HL-60/S4 (cell line): ENCODE data around the gene PTPRN2.
"Not testable (repeated sequence)": the region's sequence is repeated elsewhere in the genome, so short reads cannot be mapped to it uniquely, and the experiment has no call there.

Experiments
- in situ Hi-C: fragments of 300-500 bp; cut with MboI; formaldehyde crosslinking; loops from 2 replicates; pipeline ENCODE4 v1.14.3; 2022; ENCODE audit warnings: low sequenced_read_pairs

The PTPRN2 gene

GRCh38 chr7:158289231-158289630, 298.4 kb downstream of the PTPRN2 start:
- in situ Hi-C loops = no loop called here

GRCh38 chr7:158286210-158286609, 301.4 kb downstream of the PTPRN2 start:
- in situ Hi-C loops = no loop called here

GRCh38 chr7:158285383-158285770, 302.2 kb downstream of the PTPRN2 start:
- in situ Hi-C loops = no loop called here

- in situ Hi-C loops = no loop called here
These were observed 302.8 kb downstream of the PTPRN2 start for GRCh38 chr7:158284617-158285382.

GRCh38 chr7:158284121-158284520, 303.5 kb downstream of the PTPRN2 start:
- in situ Hi-C loops = no loop called here

GRCh38 chr7:158283016-158283974, 304.3 kb downstream of the PTPRN2 start:
- in situ Hi-C loops = no loop called here

GRCh38 chr7:158282461-158283001, 305.1 kb downstream of the PTPRN2 start:
- in situ Hi-C loops = no loop called here

- in situ Hi-C loops = no loop called here
These were observed 306.2 kb downstream of the PTPRN2 start for GRCh38 chr7:158281441-158281840.

GRCh38 chr7:158280448-158281144, 307.0 kb downstream of the PTPRN2 start:
- in situ Hi-C loops = no loop called here

GRCh38 chr7:158279539-158280447, 307.8 kb downstream of the PTPRN2 start:
- in situ Hi-C loops = no loop called here

- in situ Hi-C loops = no loop called here
These were observed 308.8 kb downstream of the PTPRN2 start for GRCh38 chr7:158278745-158279320.

GRCh38 chr7:158277219-158278141, 310.1 kb downstream of the PTPRN2 start:
- in situ Hi-C loops = no loop called here

GRCh38 chr7:158276414-158277218, 311.0 kb downstream of the PTPRN2 start:
- in situ Hi-C loops = no loop called here

GRCh38 chr7:158275711-158276413, 311.8 kb downstream of the PTPRN2 start:
- in situ Hi-C loops = no loop called here

GRCh38 chr7:158274996-158275395, 312.6 kb downstream of the PTPRN2 start:
- in situ Hi-C loops = no loop called here

GRCh38 chr7:158274404-158274811, 313.2 kb downstream of the PTPRN2 start:
- in situ Hi-C loops = no loop called here

GRCh38 chr7:158273756-158274342, 313.8 kb downstream of the PTPRN2 start:
- in situ Hi-C loops = not testable (repeated sequence)
